Activated CD8-positive, alpha-beta memory T cell treated with anti-CD3 and anti-CD28 coated beads, Interleukin-2, amount 50 U/mL, for 24 hours (primary cell): ENCODE measurements around the gene FNDC1.
A peak's percentile ranks its signal among the peaks of the same experiment; 100 is the strongest.

ENCODE experiments used
- DNase-seq: peaks from one replicate; pipeline ENCODE4 v3.0.0-alpha.2; 2020; ENCODE audit errors: extremely low read depth

The FNDC1 gene

DNA sequence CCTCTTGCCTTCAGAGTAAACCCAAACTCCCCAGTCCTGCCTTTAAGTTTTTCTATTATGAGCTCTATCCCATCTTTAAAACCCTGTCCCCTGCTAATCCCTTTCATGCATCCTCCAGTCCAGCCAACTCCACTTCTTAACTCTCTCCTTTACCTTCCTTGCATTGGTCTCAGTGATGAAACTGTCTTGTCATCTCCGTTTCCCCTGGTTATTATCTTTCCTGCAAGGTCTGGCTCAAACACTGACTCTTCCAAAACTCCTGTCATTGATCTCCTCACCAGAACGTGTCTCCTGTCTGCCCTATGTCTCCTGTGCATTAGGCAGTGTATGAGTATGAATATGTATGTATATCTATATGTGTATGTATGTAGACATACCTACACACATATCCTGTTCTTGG is 11.8 kb upstream of the FNDC1 start:
- no peak for DNase-seq

- no peak for DNase-seq
Measured at GRCh38 chr6:159161839-159162238, 7.4 kb upstream of the FNDC1 start.

DNA sequence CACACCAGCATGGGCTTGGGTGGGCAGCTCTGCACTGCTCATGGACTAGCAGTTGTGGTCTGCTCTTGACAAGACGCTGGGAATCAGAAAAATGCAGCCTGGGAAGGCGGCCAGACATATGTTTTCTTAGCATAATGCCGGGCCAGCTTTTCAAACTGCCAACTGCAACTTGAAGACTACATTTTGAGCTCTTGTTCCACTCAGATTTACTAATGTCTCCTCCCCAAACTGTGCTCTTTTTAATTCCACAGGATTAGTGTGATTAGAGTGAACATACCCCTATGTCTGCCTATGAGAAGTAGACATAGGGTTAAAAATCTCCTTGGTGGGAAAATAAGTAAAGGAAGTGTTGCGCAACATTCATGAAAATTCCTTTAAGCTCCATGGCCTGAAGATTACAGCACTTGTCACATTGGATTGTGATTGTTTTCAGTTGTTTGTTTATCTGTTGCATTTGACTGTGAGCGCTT is 5.3 kb upstream of the FNDC1 start:
- DNase-seq: no peak

DNA sequence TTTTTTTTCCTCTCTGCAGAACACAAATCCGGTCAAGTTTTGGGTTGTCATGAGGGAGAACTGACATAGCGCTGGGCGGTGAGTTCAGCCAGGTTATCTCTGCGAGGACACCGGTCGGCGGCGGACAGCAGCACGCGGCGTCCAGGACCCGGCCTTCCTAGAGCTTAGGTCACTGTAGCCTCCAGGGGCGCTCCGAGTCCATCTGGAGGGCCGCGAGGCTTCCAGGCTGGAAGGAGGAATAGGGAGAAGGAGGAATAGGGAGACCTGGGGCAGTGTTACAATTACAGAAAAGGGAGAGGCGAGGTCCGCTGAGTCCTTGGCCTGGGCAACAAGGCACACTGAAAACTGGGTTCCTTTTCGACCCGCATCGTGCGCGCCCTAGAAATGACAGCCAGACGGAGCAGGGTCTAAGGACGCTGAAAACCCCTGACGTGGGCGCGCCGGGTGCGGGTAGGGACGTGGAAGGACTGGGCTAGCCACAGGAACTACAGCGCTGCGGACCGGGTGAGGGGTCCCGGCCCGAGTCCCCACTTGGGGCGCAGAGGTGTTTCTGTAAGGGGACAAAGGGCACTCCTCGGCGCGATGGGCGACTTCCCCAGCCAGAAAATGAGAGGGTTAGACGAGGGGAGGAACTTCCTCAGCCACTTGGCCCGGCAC is 536 bp upstream of the FNDC1 start:
- DNase-seq: no peak

- DNase-seq: no peak
Measured at GRCh38 chr6:159169557-159170332, 545 bp downstream of the FNDC1 start.

- DNase-seq: no peak
Measured at GRCh38 chr6:159170333-159170672, 1.1 kb downstream of the FNDC1 start.

GRCh38 chr6:159170999-159171712 is 2.0 kb downstream of the FNDC1 start:
- DNase-seq: no peak

- no peak for DNase-seq
Measured at GRCh38 chr6:159172091-159172491, 2.9 kb downstream of the FNDC1 start.

DNA sequence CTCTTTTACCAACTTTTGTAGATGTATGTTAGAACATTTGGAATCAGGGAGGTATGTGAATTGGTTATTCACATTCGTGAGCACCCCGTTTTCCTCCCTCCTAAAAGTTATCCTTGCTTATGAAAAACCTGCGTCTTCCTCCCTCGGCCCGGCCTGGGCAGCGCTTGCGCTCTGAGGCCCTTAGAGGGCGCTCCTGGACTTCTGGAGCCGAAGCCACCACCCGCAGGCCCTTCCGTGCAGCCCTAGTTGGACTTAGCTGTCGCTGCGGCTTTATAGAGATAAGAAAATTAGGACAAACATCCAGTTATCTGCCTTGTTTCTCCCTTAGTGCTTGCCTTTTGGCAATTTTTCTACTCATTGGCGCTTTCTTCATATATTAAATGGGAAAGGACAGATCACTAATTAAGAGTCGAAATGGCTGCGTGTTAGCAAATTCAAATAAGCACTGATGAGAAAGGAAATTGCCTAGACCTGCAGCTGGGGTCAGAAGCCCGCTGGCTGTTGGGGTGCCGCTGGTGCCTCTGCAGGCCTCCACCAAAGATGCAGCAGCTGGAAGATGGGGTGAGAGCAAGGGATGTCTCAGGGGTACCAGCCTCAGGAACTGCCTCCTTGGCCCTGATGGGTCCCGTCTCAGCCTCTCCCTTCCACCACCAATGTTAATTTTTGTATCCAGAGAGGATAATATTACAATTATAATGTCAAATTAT is 5.2 kb downstream of the FNDC1 start:
- DNase-seq: peak; percentile 14

- no peak for DNase-seq
Measured at GRCh38 chr6:159176913-159177312, 7.7 kb downstream of the FNDC1 start.

GRCh38 chr6:159178847-159179246 is 9.6 kb downstream of the FNDC1 start:
- no peak for DNase-seq

- no peak for DNase-seq
Measured at GRCh38 chr6:159180001-159180400, 10.8 kb downstream of the FNDC1 start.

- DNase-seq: no peak
Measured at GRCh38 chr6:159181914-159182313, 12.7 kb downstream of the FNDC1 start.

DNA sequence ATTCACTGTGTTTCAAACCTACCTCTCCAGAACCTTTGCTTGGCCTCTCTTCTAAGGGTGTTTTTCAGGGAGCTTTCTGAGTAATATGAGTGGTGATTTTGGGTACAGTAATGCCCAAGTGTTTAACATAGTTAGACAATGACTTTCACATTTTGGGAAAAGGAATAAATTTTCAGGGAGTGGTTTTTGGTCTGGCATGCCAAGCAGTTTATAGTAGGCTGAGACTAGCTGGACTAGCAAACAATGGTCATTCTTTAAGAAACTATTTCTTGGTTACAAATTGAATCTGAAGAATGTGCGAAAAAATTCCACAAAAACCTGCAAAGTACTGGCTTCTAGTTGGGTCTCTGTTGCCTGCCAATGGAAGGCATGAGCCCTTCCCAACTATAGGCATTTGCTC is 15.4 kb downstream of the FNDC1 start:
- DNase-seq: no peak

GRCh38 chr6:159190460-159190859 is 21.3 kb downstream of the FNDC1 start:
- DNase-seq: no peak

GRCh38 chr6:159193923-159194322 is 24.7 kb downstream of the FNDC1 start:
- no peak for DNase-seq

GRCh38 chr6:159194421-159194820 is 25.2 kb downstream of the FNDC1 start:
- no peak for DNase-seq

DNA sequence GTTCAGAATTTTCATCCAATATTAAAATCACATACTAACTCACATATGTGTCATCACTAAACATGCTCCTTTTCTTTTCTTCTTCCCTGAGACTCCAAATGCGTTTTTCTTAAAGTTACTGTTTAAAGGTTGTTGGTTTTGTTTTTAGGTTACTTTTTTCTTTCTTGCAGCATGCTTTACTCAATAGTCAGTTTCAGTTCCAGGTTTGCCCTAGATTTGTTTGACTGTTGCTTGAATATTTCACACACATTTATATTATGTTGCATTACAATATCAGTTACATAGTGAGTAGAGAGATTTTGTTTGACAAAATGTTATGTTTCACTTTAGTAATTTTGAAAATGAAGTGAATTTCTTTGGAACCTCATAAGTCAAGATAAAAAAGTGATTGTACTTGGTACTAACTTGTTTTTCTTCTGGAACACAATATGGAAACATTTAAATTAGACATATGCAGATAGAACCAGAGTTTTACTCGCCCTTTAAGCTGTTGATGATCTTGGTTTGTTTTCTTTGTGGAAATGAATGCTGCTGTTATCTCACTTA is 27.3 kb downstream of the FNDC1 start:
- DNase-seq: no peak

GRCh38 chr6:159197251-159197650 is 28.1 kb downstream of the FNDC1 start:
- DNase-seq: no peak

GRCh38 chr6:159201336-159201735 is 32.1 kb downstream of the FNDC1 start:
- no peak for DNase-seq

DNA sequence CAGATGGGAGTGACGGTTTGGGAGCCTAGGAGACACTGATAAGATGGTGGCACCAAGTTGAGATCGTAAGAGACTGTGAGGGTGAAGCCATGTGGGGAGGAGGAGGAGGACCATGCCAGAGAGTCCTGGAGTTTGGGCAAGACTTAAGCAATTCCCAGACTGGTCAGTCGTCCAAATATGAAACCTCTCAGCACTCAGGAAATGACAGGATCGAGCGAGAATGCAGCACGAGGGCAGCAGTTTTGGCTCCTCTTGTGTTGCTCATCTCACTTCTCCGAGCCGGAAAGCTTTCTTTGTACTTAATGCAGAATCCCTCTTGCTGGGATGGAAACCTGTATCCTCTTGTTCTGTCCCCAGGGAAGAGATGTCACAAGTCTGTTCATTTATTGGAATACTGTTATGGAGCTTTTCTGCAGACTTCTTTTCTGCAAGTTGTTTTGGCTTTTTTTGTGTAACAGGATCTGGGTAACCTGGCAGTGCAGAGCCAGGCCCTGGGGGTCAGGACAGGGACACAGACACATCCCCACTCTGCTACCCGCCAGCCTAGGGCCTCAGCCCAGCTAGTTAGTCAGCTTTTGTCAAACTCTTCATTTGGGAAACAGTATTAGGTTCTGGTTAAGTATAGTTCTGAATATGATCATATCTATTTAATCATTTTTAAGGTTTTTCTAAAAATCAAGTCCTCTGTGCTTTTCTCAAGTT is 34.3 kb downstream of the FNDC1 start:
- DNase-seq: no peak
